ENCODE measurements around the gene FRRS1L. TPM values are rescaled to one million over a fixed set of nuclear protein-coding genes. Genes with fewer than 3 reads are reported as not detected.

The FRRS1L gene
- total RNA-seq, 1 donor from 2014 or later, result 0.03 TPM

DNA sequence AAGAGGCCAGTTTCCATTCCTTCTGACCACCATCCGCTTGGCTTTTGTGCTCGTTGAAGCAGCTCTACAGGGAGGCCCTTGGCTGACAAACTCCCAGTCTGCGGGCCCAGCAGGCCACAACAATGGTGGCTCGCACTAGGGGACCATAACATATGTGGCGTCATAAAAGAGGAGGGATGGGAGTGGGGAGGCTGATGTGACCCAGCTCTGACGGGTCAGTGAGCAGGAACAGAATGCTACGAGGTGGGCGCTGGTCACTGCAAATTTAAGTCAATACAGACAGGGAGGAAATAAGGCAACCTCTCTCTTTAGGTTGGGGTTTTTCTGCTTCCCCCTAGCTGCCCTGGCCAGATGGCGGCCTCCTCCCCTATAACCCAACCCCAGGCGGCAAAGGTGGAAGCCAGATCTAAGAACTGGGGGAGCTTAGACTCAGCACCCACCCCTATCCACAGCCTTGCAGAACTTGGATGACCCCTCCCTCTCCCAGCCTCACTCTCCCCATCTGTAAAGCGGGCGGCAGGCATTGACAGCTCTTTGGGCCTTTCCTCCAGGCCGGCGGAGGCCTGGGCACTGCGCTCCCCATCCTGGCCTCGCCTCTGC lies 778 bp downstream of the FRRS1L start:
- peaks cover 3% of the 10 kb centered on the region for H3K4me1 Mint-ChIP-seq (ENCODE audit: unreplicated experiment)
- no peaks in the 10 kb centered on the region for H3K9me3 Mint-ChIP-seq (ENCODE audit: unreplicated experiment)
- H3K27ac Mint-ChIP-seq (ENCODE audit: unreplicated experiment), result no peak overlapping the region
- no peaks in the 10 kb centered on the region for H3K36me3 Mint-ChIP-seq (ENCODE audit: low read depth, unreplicated experiment)
- TF ChIP-seq, protein P1, sequence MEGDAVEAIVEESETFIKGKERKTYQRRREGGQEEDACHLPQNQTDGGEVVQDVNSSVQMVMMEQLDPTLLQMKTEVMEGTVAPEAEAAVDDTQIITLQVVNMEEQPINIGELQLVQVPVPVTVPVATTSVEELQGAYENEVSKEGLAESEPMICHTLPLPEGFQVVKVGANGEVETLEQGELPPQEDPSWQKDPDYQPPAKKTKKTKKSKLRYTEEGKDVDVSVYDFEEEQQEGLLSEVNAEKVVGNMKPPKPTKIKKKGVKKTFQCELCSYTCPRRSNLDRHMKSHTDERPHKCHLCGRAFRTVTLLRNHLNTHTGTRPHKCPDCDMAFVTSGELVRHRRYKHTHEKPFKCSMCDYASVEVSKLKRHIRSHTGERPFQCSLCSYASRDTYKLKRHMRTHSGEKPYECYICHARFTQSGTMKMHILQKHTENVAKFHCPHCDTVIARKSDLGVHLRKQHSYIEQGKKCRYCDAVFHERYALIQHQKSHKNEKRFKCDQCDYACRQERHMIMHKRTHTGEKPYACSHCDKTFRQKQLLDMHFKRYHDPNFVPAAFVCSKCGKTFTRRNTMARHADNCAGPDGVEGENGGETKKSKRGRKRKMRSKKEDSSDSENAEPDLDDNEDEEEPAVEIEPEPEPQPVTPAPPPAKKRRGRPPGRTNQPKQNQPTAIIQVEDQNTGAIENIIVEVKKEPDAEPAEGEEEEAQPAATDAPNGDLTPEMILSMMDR (IDR thresholded peaks at IDR 0.05; ENCODE audit: unreplicated experiment), result no peak
- H3K4me3 Mint-ChIP-seq (ENCODE audit: unreplicated experiment), result no peak overlapping the region
- no peak for DNase-seq (ENCODE audit: low spot score)
- peaks cover 17% of the 10 kb centered on the region for H3K27me3 Mint-ChIP-seq (ENCODE audit: unreplicated experiment)

DNA sequence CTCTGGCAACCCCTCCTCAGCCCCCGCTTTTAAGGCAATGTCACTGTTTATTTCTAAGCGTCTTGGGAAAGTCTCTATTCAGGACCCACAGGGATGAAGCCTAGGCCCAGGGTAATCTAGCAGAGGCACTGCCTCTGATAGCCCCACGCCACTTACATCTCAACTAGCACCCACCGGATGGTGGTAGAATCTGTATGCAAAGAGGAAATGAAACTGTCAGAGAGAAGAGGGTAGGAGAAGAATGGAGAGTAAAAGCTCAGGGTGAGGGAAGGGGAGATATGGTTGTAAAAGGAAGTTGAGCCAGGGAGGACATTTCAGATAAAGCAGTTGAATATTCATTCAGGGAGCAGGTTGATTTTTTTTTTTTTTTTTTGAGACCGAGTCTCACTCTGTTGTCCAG lies 3.0 kb downstream of the FRRS1L start:
- DNase-seq (ENCODE audit: low spot score), result no peak
- no peaks in the 10 kb centered on the region for H3K9me3 Mint-ChIP-seq (ENCODE audit: unreplicated experiment)
- no peaks in the 10 kb centered on the region for H3K36me3 Mint-ChIP-seq (ENCODE audit: low read depth, unreplicated experiment)
- peaks cover 17% of the 10 kb centered on the region for H3K27me3 Mint-ChIP-seq (ENCODE audit: unreplicated experiment)
- H3K4me1 Mint-ChIP-seq (ENCODE audit: unreplicated experiment), result peaks cover 3% of the 10 kb centered on the region
- no peak overlapping the region for H3K4me3 Mint-ChIP-seq (ENCODE audit: unreplicated experiment)
- TF ChIP-seq, protein P1 (IDR thresholded peaks at IDR 0.05; ENCODE audit: unreplicated experiment), result no peak
- no peak overlapping the region for H3K27ac Mint-ChIP-seq (ENCODE audit: unreplicated experiment)

DNA sequence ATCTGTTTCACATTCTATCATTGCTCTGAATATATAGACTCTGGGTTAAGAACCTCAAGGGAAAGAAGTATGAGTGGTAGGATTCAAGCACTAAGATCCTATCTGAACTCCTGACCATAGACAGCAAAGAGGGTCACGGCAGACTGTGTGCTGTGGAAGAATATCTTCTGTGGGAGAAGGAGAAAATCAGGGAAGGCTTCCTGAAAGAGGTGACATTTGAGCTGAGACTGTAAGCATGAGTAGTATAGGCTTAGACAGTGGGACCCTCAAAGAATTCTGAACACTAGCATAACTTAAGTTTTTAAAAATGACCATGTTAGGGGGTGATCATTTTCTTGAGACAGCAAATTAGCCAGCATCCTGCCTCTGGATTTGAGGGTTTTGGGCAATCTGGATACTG lies 3.9 kb downstream of the FRRS1L start:
- DNase-seq (ENCODE audit: low spot score), result no peak
- peaks cover 3% of the 10 kb centered on the region for H3K4me1 Mint-ChIP-seq (ENCODE audit: unreplicated experiment)
- peaks cover 17% of the 10 kb centered on the region for H3K27me3 Mint-ChIP-seq (ENCODE audit: unreplicated experiment)
- H3K4me3 Mint-ChIP-seq (ENCODE audit: unreplicated experiment), result no peak overlapping the region
- TF ChIP-seq, protein P1 (IDR thresholded peaks at IDR 0.05; ENCODE audit: unreplicated experiment), result no peak
- no peak overlapping the region for H3K27ac Mint-ChIP-seq (ENCODE audit: unreplicated experiment)
- no peaks in the 10 kb centered on the region for H3K36me3 Mint-ChIP-seq (ENCODE audit: low read depth, unreplicated experiment)
- no peaks in the 10 kb centered on the region for H3K9me3 Mint-ChIP-seq (ENCODE audit: unreplicated experiment)

DNA sequence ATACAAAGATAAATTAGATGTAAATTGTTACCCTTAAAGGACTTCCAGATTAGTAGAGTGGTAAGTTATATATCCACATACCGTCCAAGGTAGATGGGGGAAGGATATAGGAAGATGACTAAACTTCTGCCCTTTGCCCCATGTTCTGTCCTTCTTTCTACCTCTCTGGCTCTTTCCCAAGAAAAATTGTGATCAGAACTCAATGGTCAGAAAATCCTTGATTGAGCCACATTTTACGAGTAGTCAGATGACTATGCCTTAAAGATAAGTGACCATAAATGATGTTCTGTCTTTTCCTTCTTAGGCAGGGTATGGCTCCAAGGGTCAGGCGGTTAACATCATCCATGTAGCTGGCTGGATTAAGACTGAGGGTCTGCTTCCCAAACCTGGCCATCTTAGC lies 4.4 kb downstream of the FRRS1L start:
- H3K9me3 Mint-ChIP-seq (ENCODE audit: unreplicated experiment), result no peaks in the 10 kb centered on the region
- no peak overlapping the region for H3K27ac Mint-ChIP-seq (ENCODE audit: unreplicated experiment)
- H3K4me1 Mint-ChIP-seq (ENCODE audit: unreplicated experiment), result peaks cover 3% of the 10 kb centered on the region
- H3K27me3 Mint-ChIP-seq (ENCODE audit: unreplicated experiment), result peaks cover 14% of the 10 kb centered on the region
- no peak for DNase-seq (ENCODE audit: low spot score)
- no peak overlapping the region for H3K4me3 Mint-ChIP-seq (ENCODE audit: unreplicated experiment)
- no peaks in the 10 kb centered on the region for H3K36me3 Mint-ChIP-seq (ENCODE audit: low read depth, unreplicated experiment)
- TF ChIP-seq, protein P1 (IDR thresholded peaks at IDR 0.05; ENCODE audit: unreplicated experiment), result no peak

DNA sequence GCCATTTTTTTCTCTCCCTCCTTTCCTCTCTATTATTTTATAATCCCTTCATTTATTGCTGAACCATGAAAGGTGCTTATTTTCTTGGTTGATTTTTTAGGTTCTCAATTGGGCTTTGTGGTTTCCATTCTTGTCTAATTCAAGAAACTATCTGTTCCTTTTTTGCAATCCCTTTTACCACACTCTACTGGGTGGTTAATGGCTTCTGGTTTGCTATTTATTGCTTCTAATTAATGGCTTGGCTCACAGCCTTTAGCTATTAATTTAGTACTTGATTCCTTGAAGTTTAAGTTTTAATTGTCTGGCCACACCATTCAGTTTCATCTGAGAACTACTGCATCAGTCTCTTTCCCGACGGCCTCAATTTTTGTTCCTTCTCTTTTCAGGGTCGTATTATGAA lies 5.6 kb downstream of the FRRS1L start:
- TF ChIP-seq, protein P1 (IDR thresholded peaks at IDR 0.05; ENCODE audit: unreplicated experiment), result no peak
- Mint-ChIP-seq H3K9me3 (ENCODE audit: unreplicated experiment) (no peaks in the 10 kb centered on the region), H3K27ac (ENCODE audit: unreplicated experiment) (no peak overlapping the region), H3K4me3 (ENCODE audit: unreplicated experiment) (no peak overlapping the region), H3K4me1 (ENCODE audit: unreplicated experiment) (peaks cover 3% of the 10 kb centered on the region), H3K27me3 (ENCODE audit: unreplicated experiment) (peaks cover 10% of the 10 kb centered on the region), H3K36me3 (ENCODE audit: low read depth, unreplicated experiment) (no peaks in the 10 kb centered on the region)
- no peak for DNase-seq (ENCODE audit: low spot score)
